Measurements from ENCODE around the gene SNX24.

The SNX24 gene

DNA sequence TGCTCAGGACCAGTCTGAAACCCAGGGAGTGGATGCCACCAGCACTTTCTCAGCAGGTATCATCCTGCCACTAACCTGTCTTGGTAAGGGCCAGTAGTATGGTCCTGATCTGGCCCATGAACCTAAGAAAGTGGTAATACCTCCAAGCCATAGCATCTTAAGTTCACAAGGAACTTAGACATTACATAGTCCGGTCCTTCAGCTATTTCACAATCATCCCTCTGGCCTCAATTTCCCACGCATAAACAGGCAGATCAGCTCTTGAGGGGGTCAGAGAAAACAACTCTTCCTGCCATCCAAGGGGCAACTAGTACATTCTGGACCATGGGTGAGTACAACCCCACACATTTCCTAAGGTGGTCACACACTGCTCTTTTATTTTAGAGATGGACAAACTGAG, 102.9 kb downstream of the SNX24 start:
- no peak for DNase-seq (ENCODE audit: low read depth)
- H3K4me3 ChIP-seq (ENCODE audit: low read depth, low read length): no peak overlapping the region
- TF ChIP-seq, protein P1, sequence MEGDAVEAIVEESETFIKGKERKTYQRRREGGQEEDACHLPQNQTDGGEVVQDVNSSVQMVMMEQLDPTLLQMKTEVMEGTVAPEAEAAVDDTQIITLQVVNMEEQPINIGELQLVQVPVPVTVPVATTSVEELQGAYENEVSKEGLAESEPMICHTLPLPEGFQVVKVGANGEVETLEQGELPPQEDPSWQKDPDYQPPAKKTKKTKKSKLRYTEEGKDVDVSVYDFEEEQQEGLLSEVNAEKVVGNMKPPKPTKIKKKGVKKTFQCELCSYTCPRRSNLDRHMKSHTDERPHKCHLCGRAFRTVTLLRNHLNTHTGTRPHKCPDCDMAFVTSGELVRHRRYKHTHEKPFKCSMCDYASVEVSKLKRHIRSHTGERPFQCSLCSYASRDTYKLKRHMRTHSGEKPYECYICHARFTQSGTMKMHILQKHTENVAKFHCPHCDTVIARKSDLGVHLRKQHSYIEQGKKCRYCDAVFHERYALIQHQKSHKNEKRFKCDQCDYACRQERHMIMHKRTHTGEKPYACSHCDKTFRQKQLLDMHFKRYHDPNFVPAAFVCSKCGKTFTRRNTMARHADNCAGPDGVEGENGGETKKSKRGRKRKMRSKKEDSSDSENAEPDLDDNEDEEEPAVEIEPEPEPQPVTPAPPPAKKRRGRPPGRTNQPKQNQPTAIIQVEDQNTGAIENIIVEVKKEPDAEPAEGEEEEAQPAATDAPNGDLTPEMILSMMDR (conservative IDR thresholded peaks at IDR 0.05; ENCODE audit: low read depth, low read length): no peak

DNA sequence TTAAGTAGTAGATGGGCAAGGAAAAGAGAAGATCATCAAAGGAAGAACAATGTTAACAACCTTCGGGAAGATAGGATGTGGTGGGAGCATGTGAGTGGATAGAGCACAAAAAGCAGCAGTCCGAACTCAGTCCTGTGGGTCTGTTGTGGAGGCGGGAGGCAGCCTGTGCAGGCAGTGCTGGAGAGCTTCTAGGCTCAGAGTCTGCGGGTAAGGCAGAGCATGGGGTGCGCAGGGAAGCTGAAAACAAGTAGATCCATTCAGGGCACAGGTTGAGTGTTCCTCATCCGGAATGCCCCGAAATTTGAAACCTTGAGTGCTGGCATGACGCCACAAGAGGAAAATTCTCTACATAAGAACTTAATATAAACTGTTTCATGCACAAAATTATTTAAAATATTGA, 106.2 kb downstream of the SNX24 start:
- no peak overlapping the region for H3K4me3 ChIP-seq (ENCODE audit: low read depth, low read length)
- no peak for DNase-seq (ENCODE audit: low read depth)
- TF ChIP-seq, protein P1 (conservative IDR thresholded peaks at IDR 0.05; ENCODE audit: low read depth, low read length): no peak

- no peak overlapping the region for H3K4me3 ChIP-seq (ENCODE audit: low read depth, low read length)
- TF ChIP-seq, protein P1 (conservative IDR thresholded peaks at IDR 0.05; ENCODE audit: low read depth, low read length): no peak
- DNase-seq (ENCODE audit: low read depth): no peak
Observed at GRCh38 chr5:122954719-122955118, 109.3 kb downstream of the SNX24 start.

- no peak overlapping the region for H3K4me3 ChIP-seq (ENCODE audit: low read depth, low read length)
- DNase-seq (ENCODE audit: low read depth): no peak
- TF ChIP-seq, protein P1 (conservative IDR thresholded peaks at IDR 0.05; ENCODE audit: low read depth, low read length): no peak
Observed at GRCh38 chr5:122957457-122957856, 112.0 kb downstream of the SNX24 start.

DNA sequence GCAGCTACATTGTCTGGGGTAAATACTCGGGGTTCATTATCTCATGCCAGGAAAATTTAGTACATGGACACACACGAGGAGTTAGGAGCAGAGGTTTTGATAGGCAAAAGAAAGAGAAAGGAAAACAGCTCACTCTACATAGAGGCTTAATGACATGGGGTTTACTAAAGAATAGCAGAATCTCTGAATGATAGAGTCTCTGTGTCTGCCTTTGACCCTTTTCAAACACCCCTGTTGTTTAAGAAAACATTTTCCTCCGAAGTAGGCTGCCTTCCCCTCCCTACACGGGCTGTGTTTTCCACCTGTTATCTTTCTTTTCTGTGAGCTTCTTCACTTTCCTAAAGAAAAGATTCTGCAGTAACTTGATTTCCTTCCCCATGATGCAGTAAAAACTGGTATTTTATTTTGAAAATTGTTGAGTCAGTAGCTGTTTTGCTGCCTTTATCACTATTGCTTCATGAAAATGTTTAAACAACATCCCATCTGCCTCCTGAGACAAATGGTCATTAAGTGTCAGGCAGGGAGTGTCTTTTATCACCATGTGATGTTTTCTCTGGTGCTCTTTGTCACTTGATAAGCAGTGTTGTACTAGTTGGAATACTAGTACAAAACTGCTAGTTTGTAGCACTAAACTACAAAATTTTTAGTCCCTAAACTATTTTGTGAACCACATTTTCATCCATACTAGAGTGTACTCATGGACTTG, 114.5 kb downstream of the SNX24 start:
- no peak overlapping the region for H3K4me3 ChIP-seq (ENCODE audit: low read depth, low read length)
- DNase-seq (ENCODE audit: low read depth): no peak
- TF ChIP-seq, protein P1 (conservative IDR thresholded peaks at IDR 0.05; ENCODE audit: low read depth, low read length): no peak

DNA sequence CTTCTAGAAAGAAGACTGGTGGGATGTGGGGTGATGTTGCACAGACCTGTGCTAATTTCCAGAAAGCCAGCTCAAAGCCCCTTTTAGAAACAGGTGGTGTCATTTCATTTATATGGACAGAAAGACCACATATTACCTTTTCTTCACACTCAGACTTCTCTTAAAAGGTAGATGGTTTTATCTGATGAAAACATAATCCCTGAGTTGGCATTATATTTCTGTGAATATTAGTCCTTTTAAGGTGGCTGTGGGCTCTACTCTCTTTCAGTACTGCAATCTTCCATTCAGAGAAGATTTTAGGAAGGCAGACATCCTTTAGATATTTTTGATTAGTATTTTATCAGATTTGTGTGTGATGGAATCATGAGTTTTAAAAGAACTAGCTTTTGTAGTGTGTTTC, 117.9 kb downstream of the SNX24 start:
- H3K4me3 ChIP-seq (ENCODE audit: low read depth, low read length): no peak overlapping the region
- DNase-seq (ENCODE audit: low read depth): no peak
- TF ChIP-seq, protein P1 (conservative IDR thresholded peaks at IDR 0.05; ENCODE audit: low read depth, low read length): no peak

- DNase-seq (ENCODE audit: low read depth): no peak
- TF ChIP-seq, protein P1 (conservative IDR thresholded peaks at IDR 0.05; ENCODE audit: low read depth, low read length): no peak
- no peak overlapping the region for H3K4me3 ChIP-seq (ENCODE audit: low read depth, low read length)
Observed at GRCh38 chr5:122965111-122965510, 119.7 kb downstream of the SNX24 start.

Measured in choroid plexus epithelial cell (primary cell).